Skeletal muscle satellite cell (primary cell): Measurements from ENCODE around the gene MICAL3.
"Not testable (repeated sequence)": the region's sequence is repeated elsewhere in the genome, so short reads cannot be mapped to it uniquely, and the experiment has no call there.

Experiments
- H3K27me3 ChIP-seq: 2 replicates; pipeline ENCODE4 v1.7.0; 2013; ENCODE audit warnings: low read length; ENCODE audit not compliant: control insufficient read depth, insufficient read depth
- H3K36me3 ChIP-seq: 2 replicates; pipeline ENCODE4 v1.7.0; 2013; ENCODE audit warnings: mild to moderate bottlenecking, control low read depth, low read length; ENCODE audit not compliant: insufficient read depth
- H3K4me1 ChIP-seq: 2 replicates; pipeline ENCODE4 v1.7.0; 2013; ENCODE audit warnings: low read length; ENCODE audit not compliant: control insufficient read depth, insufficient read depth
- H3K4me2 ChIP-seq: 2 replicates; pipeline ENCODE4 v1.7.0; 2013; ENCODE audit warnings: mild to moderate bottlenecking, low read length
- H3K4me3 ChIP-seq: 2 replicates; pipeline ENCODE4 v1.7.0; 2013; ENCODE audit warnings: low read length
- H3K9ac ChIP-seq: 2 replicates; pipeline ENCODE4 v1.7.0; 2013; ENCODE audit warnings: mild to moderate bottlenecking, low read depth, low read length, moderate library complexity
- H3K9me3 ChIP-seq: replicated peaks from 2 replicates; pipeline ENCODE4 v1.7.0; 2013; ENCODE audit warnings: mild to moderate bottlenecking, control low read depth, low read length

Gene MICAL3

GRCh38 chr22:17932457-17932856 lies 91.9 kb downstream of the MICAL3 start:
- H3K4me3 ChIP-seq, H3K4me2 ChIP-seq, H3K9ac ChIP-seq, H3K27me3 ChIP-seq, H3K9me3 ChIP-seq, H3K36me3 ChIP-seq: not testable (repeated sequence)
- peaks cover 14% of the 10 kb centered on the region for H3K4me1 ChIP-seq

- no peaks in the 10 kb centered on the region for H3K9me3 ChIP-seq
- peak overlapping the region; percentile 1 for H3K4me2 ChIP-seq
- H3K36me3 ChIP-seq: no peaks in the 10 kb centered on the region
- peaks cover 14% of the 10 kb centered on the region for H3K4me1 ChIP-seq
- no peaks in the 10 kb centered on the region for H3K27me3 ChIP-seq
- H3K9ac ChIP-seq: no peak overlapping the region
- H3K4me3 ChIP-seq: no peak overlapping the region
These were observed 92.9 kb downstream of the MICAL3 start for GRCh38 chr22:17931400-17931825.

- Histone ChIP-seq H3K4me3 (no peak overlapping the region), H3K27me3 (no peaks in the 10 kb centered on the region), H3K36me3 (no peaks in the 10 kb centered on the region), H3K9me3 (no peaks in the 10 kb centered on the region), H3K4me2 (peak overlapping the region; percentile 1), H3K4me1 (peaks cover 14% of the 10 kb centered on the region), H3K9ac (no peak overlapping the region)
These were observed 93.7 kb downstream of the MICAL3 start for GRCh38 chr22:17930455-17931313.

- no peaks in the 10 kb centered on the region for H3K9me3 ChIP-seq
- no peak overlapping the region for H3K4me2 ChIP-seq
- peaks cover 14% of the 10 kb centered on the region for H3K4me1 ChIP-seq
- H3K4me3 ChIP-seq: no peak overlapping the region
- no peaks in the 10 kb centered on the region for H3K36me3 ChIP-seq
- H3K9ac ChIP-seq: no peak overlapping the region
- no peaks in the 10 kb centered on the region for H3K27me3 ChIP-seq
These were observed 94.5 kb downstream of the MICAL3 start for GRCh38 chr22:17929909-17930308.

- Histone ChIP-seq H3K9me3 (no peaks in the 10 kb centered on the region), H3K9ac (no peak overlapping the region), H3K4me3 (no peak overlapping the region), H3K36me3 (no peaks in the 10 kb centered on the region), H3K27me3 (no peaks in the 10 kb centered on the region), H3K4me2 (no peak overlapping the region), H3K4me1 (peaks cover 27% of the 10 kb centered on the region)
These were observed 96.0 kb downstream of the MICAL3 start for GRCh38 chr22:17928391-17928790.

- no peak overlapping the region for H3K9ac ChIP-seq
- no peaks in the 10 kb centered on the region for H3K36me3 ChIP-seq
- H3K4me1 ChIP-seq: peaks cover 40% of the 10 kb centered on the region
- no peaks in the 10 kb centered on the region for H3K9me3 ChIP-seq
- no peak overlapping the region for H3K4me2 ChIP-seq
- H3K4me3 ChIP-seq: no peak overlapping the region
- H3K27me3 ChIP-seq: no peaks in the 10 kb centered on the region
These were observed 97.3 kb downstream of the MICAL3 start for GRCh38 chr22:17927062-17927461.

- no peaks in the 10 kb centered on the region for H3K27me3 ChIP-seq
- H3K4me3 ChIP-seq: no peak overlapping the region
- no peaks in the 10 kb centered on the region for H3K9me3 ChIP-seq
- no peak overlapping the region for H3K9ac ChIP-seq
- no peak overlapping the region for H3K4me2 ChIP-seq
- peaks cover 38% of the 10 kb centered on the region for H3K4me1 ChIP-seq
- H3K36me3 ChIP-seq: no peaks in the 10 kb centered on the region
These were observed 97.8 kb downstream of the MICAL3 start for GRCh38 chr22:17926516-17926915.

- no peak overlapping the region for H3K4me2 ChIP-seq
- peaks cover 27% of the 10 kb centered on the region for H3K4me1 ChIP-seq
- no peaks in the 10 kb centered on the region for H3K9me3 ChIP-seq
- no peaks in the 10 kb centered on the region for H3K27me3 ChIP-seq
- H3K4me3 ChIP-seq: no peak overlapping the region
- no peak overlapping the region for H3K9ac ChIP-seq
- H3K36me3 ChIP-seq: no peaks in the 10 kb centered on the region
These were observed 98.9 kb downstream of the MICAL3 start for GRCh38 chr22:17925431-17925841.

GRCh38 chr22:17924735-17925364 lies 99.5 kb downstream of the MICAL3 start:
- Histone ChIP-seq H3K4me1 (peaks cover 27% of the 10 kb centered on the region), H3K4me2 (no peak overlapping the region), H3K36me3 (no peaks in the 10 kb centered on the region), H3K9ac (no peak overlapping the region), H3K9me3 (no peaks in the 10 kb centered on the region), H3K27me3 (no peaks in the 10 kb centered on the region), H3K4me3 (no peak overlapping the region)

GRCh38 chr22:17924076-17924475 lies 100.3 kb downstream of the MICAL3 start:
- Histone ChIP-seq H3K4me1 (peaks cover 27% of the 10 kb centered on the region), H3K27me3 (no peaks in the 10 kb centered on the region), H3K4me3 (no peak overlapping the region)

GRCh38 chr22:17922925-17923903 lies 101.1 kb downstream of the MICAL3 start:
- no peaks in the 10 kb centered on the region for H3K36me3 ChIP-seq
- no peak overlapping the region for H3K9ac ChIP-seq
- no peak overlapping the region for H3K4me3 ChIP-seq
- H3K4me2 ChIP-seq: peak overlapping the region; percentile 57
- H3K4me1 ChIP-seq: peaks cover 32% of the 10 kb centered on the region
- H3K9me3 ChIP-seq: no peaks in the 10 kb centered on the region
- no peaks in the 10 kb centered on the region for H3K27me3 ChIP-seq

More at GRCh38 chr22:17924076-17924475, 100.3 kb downstream of the MICAL3 start:
- H3K4me2 ChIP-seq: no peak overlapping the region
- no peak overlapping the region for H3K9ac ChIP-seq
- H3K9me3 ChIP-seq: no peaks in the 10 kb centered on the region
- H3K36me3 ChIP-seq: no peaks in the 10 kb centered on the region
